ENCODE results near the gene SLC43A2.
"Not testable (repeated sequence)": the region's sequence is repeated elsewhere in the genome, so short reads cannot be mapped to it uniquely, and the experiment has no call there.

The SLC43A2 gene

GRCh38 chr17:1535737-1536136 lies 92.9 kb downstream of the SLC43A2 start:
- no peak for DNase-seq (ENCODE audit: low spot score)

- DNase-seq (ENCODE audit: low spot score), result no peak
Measured at GRCh38 chr17:1533661-1534325, 94.8 kb downstream of the SLC43A2 start.

DNA sequence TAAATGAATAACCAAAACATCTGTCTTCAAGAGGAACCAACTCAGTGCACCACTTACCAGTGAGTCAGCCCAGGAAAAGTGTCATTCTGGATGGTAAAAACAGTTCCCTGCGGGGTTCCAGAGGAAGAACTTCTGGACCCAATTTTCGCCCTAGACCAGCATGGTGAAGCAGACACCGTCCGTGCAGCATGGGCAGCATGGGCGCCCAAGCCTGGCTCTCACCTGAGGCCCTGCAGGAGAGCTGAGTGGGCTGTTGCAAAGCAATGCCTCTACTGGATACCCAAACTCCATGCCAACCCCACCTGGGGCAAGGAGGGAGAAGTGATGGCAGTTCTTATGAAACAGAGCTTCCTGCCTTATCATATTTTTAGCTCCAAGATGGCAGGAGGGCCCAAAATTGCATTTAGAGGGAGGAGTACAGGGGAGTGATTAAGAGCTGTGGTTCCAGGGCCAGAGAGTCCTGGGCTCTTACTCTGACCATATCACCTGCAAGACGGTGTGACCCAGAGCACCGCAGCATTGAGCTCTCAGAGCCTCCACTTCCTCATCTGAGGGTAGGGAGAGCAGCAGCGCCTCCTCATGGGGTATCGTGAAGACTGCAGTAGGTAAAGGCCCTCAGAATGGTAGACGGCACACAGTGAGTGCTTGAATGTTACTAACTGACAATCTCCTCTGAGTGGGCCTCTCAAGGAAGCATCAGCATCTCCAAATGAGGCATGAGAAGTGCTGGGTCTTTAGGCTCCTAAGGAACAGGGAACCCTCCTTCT lies 95.6 kb downstream of the SLC43A2 start:
- DNase-seq (ENCODE audit: low spot score), result no peak

DNA sequence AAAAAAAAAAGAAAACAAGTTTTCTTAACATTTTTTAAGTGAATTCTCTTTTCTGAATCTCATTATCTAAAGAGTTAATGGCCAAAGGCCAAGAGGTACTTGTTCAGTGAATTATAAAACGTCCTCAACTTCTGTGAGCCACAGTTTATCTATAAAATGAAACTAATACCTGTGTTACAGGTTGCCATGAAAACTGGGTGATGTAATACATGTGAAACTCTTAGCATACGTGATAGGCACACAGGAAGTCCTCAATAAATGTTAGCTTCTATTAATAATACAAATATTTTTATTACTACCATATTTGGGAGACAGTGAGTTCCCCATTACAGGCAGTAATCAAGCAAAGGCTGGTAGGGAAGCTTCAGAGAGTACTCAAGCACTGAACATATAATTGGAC lies 98.8 kb downstream of the SLC43A2 start:
- no peak for DNase-seq (ENCODE audit: low spot score)

DNA sequence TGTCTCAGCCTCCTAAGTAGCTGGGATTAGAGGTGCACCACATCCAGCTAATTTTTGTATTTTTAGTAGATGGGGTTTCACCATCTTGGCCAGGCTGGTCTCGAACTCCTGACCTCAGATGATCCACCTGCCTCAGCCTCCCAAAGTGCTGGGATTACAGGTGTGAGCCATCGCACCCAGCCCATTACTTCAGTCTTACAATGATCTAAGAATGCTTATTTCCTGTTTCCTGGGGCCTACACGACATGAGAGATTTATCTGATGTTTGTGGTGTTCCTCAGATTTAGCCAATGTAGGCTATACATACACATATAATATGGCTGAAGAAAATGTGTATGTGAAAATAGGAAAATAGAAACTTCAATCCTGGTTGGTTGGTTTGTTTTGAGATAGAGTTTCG lies 101.8 kb downstream of the SLC43A2 start:
- not testable (repeated sequence) for DNase-seq (ENCODE audit: low spot score)

GRCh38 chr17:1522626-1523025 lies 106.0 kb downstream of the SLC43A2 start:
- no peak for DNase-seq (ENCODE audit: low spot score)

GRCh38 chr17:1521086-1521640 lies 107.5 kb downstream of the SLC43A2 start:
- DNase-seq (ENCODE audit: low spot score), result no peak

DNA sequence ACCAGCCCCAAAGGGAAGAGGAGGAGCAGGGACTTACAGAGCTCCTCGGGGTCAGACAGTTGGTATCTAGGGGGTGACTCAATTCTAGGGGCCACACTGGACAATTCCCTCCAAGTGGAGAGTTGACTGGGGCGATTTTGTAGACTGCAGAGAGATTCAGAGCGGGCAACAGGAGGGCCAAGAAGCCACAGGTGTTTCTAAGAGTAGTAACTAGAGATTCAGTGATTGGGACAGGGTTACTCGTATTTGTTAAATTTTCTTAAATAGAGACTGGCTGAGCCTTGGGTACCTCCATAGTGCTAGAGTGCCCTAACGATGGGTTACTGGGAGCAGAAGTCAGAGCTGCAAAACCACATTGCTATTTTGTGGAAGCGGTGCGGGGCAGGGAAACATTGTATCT lies 109.0 kb downstream of the SLC43A2 start:
- DNase-seq (ENCODE audit: low spot score), result no peak
